ENCODE measurements around the gene ATXN10.

ATXN10 gene

GRCh38 chr22:45707605-45708004 is 36.0 kb downstream of the ATXN10 start:
- no peaks in the 10 kb centered on the region for H3K9me3 ChIP-seq (ENCODE audit: control insufficient read depth, insufficient read depth, low read length)
- peaks cover 72% of the 10 kb centered on the region for H3K79me2 ChIP-seq (ENCODE audit: control insufficient read depth, low read length)
- peaks cover 90% of the 10 kb centered on the region for H3K36me3 ChIP-seq (ENCODE audit: control insufficient read depth, low read length)
- H3K4me1 ChIP-seq (ENCODE audit: control insufficient read depth, low read length) = peaks cover 9% of the 10 kb centered on the region; the same call in 1 of the 2 replicates
- H3K27me3 ChIP-seq (ENCODE audit: control insufficient read depth, low read length) = no peaks in the 10 kb centered on the region
- no peak overlapping the region for H3K4me2 ChIP-seq (ENCODE audit: low read length)
- H3K4me3 ChIP-seq (ENCODE audit: low read length) = no peak overlapping the region
- TF ChIP-seq CTCF (IDR thresholded peaks at IDR 0.05; ENCODE audit: low read depth, low read length, poor library complexity, severe bottlenecking) = no peak
- TF ChIP-seq EZH2phosphoT487 (IDR thresholded peaks at IDR 0.05; ENCODE audit: borderline replicate concordance, low read length) = no peak
- no peaks in the 10 kb centered on the region for H3K9me2 ChIP-seq (replicated peaks; ENCODE audit: control insufficient read depth, low read length)
- 0 out of 2 replicates have a peak, but pooled peaks cover 3% of the 10 kb centered on the region for H4K20me1 ChIP-seq (ENCODE audit: control insufficient read depth, insufficient read depth, low read depth, low read length)
- H3K27ac ChIP-seq (ENCODE audit: low read depth, low read length) = no peak overlapping the region
- no peaks in the 10 kb centered on the region for H3F3A ChIP-seq (ENCODE audit: control insufficient read depth, insufficient read depth)

GRCh38 chr22:45708145-45708544 is 36.5 kb downstream of the ATXN10 start:
- H3K27ac ChIP-seq (ENCODE audit: low read depth, low read length) = no peak overlapping the region
- H3F3A ChIP-seq (ENCODE audit: control insufficient read depth, insufficient read depth) = no peaks in the 10 kb centered on the region
- TF ChIP-seq EZH2phosphoT487 (IDR thresholded peaks at IDR 0.05; ENCODE audit: borderline replicate concordance, low read length) (no peak), CTCF (IDR thresholded peaks at IDR 0.05; ENCODE audit: low read depth, low read length, poor library complexity, severe bottlenecking) (no peak)
- H3K9me2 ChIP-seq (replicated peaks; ENCODE audit: control insufficient read depth, low read length) = no peaks in the 10 kb centered on the region
- 0 out of 2 replicates have a peak, but pooled peaks cover 3% of the 10 kb centered on the region for H4K20me1 ChIP-seq (ENCODE audit: control insufficient read depth, insufficient read depth, low read depth, low read length)
- H3K36me3 ChIP-seq (ENCODE audit: control insufficient read depth, low read length) = peaks cover 90% of the 10 kb centered on the region
- peaks cover 9% of the 10 kb centered on the region; the same call in 1 of the 2 replicates for H3K4me1 ChIP-seq (ENCODE audit: control insufficient read depth, low read length)
- H3K4me2 ChIP-seq (ENCODE audit: low read length) = no peak overlapping the region
- no peaks in the 10 kb centered on the region for H3K27me3 ChIP-seq (ENCODE audit: control insufficient read depth, low read length)
- peaks cover 73% of the 10 kb centered on the region for H3K79me2 ChIP-seq (ENCODE audit: control insufficient read depth, low read length)
- no peaks in the 10 kb centered on the region for H3K9me3 ChIP-seq (ENCODE audit: control insufficient read depth, insufficient read depth, low read length)
- H3K4me3 ChIP-seq (ENCODE audit: low read length) = no peak overlapping the region

- Histone ChIP-seq H3K36me3 (ENCODE audit: control insufficient read depth, low read length) (peaks cover 89% of the 10 kb centered on the region), H3K27ac (ENCODE audit: low read depth, low read length) (no peak overlapping the region), H3K27me3 (ENCODE audit: control insufficient read depth, low read length) (no peaks in the 10 kb centered on the region), H4K20me1 (ENCODE audit: control insufficient read depth, insufficient read depth, low read depth, low read length) (0 out of 2 replicates have a peak, but pooled peaks cover 3% of the 10 kb centered on the region), H3K9me2 (replicated peaks; ENCODE audit: control insufficient read depth, low read length) (no peaks in the 10 kb centered on the region), H3F3A (ENCODE audit: control insufficient read depth, insufficient read depth) (no peaks in the 10 kb centered on the region), H3K4me1 (ENCODE audit: control insufficient read depth, low read length) (peaks cover 9% of the 10 kb centered on the region; the same call in 1 of the 2 replicates), H3K4me2 (ENCODE audit: low read length) (no peak overlapping the region), H3K4me3 (ENCODE audit: low read length) (no peak overlapping the region), H3K9me3 (ENCODE audit: control insufficient read depth, insufficient read depth, low read length) (no peaks in the 10 kb centered on the region), H3K79me2 (ENCODE audit: control insufficient read depth, low read length) (peaks cover 72% of the 10 kb centered on the region)
- no peak for TF ChIP-seq CTCF (IDR thresholded peaks at IDR 0.05; ENCODE audit: low read depth, low read length, poor library complexity, severe bottlenecking)
- TF ChIP-seq EZH2phosphoT487 (IDR thresholded peaks at IDR 0.05; ENCODE audit: borderline replicate concordance, low read length) = no peak
These were observed 37.6 kb downstream of the ATXN10 start for GRCh38 chr22:45709060-45709739.

Data from DOHH2 (cell line).